ENCODE results near the gene DTNB.

DNA sequence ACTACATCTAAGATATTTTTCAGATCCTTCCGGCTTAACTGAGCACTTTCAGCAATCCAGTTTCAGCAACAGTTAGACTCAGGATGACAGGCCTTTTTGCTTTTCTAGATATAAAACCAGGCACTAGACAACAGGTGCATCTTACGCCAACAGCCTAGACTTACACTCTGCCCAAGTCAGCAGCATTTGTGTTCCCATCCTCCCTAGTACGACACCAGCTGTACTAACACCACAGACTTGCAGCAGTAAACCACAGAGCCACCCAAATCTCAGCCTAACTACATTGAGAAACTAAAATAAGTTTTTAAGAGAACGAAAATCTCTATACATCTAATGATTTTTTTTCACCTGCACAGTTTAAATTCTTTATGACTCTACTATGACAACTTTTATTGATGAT lies 241.8 kb downstream of the DTNB start:
- TF ChIP-seq, protein P1, sequence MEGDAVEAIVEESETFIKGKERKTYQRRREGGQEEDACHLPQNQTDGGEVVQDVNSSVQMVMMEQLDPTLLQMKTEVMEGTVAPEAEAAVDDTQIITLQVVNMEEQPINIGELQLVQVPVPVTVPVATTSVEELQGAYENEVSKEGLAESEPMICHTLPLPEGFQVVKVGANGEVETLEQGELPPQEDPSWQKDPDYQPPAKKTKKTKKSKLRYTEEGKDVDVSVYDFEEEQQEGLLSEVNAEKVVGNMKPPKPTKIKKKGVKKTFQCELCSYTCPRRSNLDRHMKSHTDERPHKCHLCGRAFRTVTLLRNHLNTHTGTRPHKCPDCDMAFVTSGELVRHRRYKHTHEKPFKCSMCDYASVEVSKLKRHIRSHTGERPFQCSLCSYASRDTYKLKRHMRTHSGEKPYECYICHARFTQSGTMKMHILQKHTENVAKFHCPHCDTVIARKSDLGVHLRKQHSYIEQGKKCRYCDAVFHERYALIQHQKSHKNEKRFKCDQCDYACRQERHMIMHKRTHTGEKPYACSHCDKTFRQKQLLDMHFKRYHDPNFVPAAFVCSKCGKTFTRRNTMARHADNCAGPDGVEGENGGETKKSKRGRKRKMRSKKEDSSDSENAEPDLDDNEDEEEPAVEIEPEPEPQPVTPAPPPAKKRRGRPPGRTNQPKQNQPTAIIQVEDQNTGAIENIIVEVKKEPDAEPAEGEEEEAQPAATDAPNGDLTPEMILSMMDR (IDR thresholded peaks at IDR 0.05), result no peak
- no peak for TF ChIP-seq POLR2A (IDR thresholded peaks at IDR 0.05)

Data from uterus (tissue), 2 donors.